MM.1S (cell line): ENCODE measurements around the gene HDAC3.

Experiments used
- CTCF ChIP-seq: fragments of 300-600 bp; sonication (generic); IDR thresholded peaks from 2 replicates; pipeline ENCODE4 v1.5.1; 2016; ENCODE audit warnings: antibody characterized with exemption, low read length, mixed read lengths
- EZH2 ChIP-seq: fragments of 300-600 bp; sonication (generic); optimal IDR thresholded peaks from 2 replicates; pipeline ENCODE3; 2017; ENCODE audit warnings: low read depth, mild to moderate bottlenecking, antibody characterized with exemption, low read length, mixed read lengths
- EZH2phosphoT487 ChIP-seq: fragments of 300-600 bp; sonication (generic); IDR thresholded peaks from 2 replicates; pipeline ENCODE4 v1.6.1; 2018; ENCODE audit warnings: antibody characterized with exemption, low read length

GRCh38 chr5:141640051-141640415 lies 3.4 kb upstream of the HDAC3 start:
- TF ChIP-seq EZH2, result no peak
- no peak for TF ChIP-seq CTCF
- TF ChIP-seq EZH2phosphoT487, result no peak
